ENCODE results near the gene RPRD1A. TPM values are rescaled to one million over a fixed set of nuclear protein-coding genes. Genes with fewer than 3 reads are reported as not detected.

The RPRD1A gene
- total and polyA plus RNA-seq, 2 experiments from 2014 or later, result 24.2 to 39.7 TPM

GRCh38 chr18:36104749-36105148 lies 37.4 kb upstream of the RPRD1A start:
- Histone ChIP-seq H3K9me2 (ENCODE audit: insufficient read depth) (no peaks in the 10 kb centered on the region), H3K4me3 (no peak overlapping the region), H3K9ac (no peak overlapping the region), H3K4me2 (ENCODE audit: unreplicated experiment) (no peak overlapping the region), H3K4me1 (ENCODE audit: insufficient read depth) (no peaks in the 10 kb centered on the region), H4K20me1 (ENCODE audit: insufficient read depth) (no peaks in the 10 kb centered on the region), H3K36me3 (ENCODE audit: low read depth) (peaks cover 5% of the 10 kb centered on the region), H3K79me2 (ENCODE audit: insufficient read depth) (no peaks in the 10 kb centered on the region), H3K27ac (no peak overlapping the region), H3F3A (ENCODE audit: insufficient read depth) (no peaks in the 10 kb centered on the region), H3K27me3 (replicated peaks; ENCODE audit: insufficient read depth) (no peaks in the 10 kb centered on the region), H2AFZ (no peak overlapping the region), H3K9me3 (ENCODE audit: low read depth) (no peaks in the 10 kb centered on the region)
- TF ChIP-seq EZH2 (IDR thresholded peaks at IDR 0.05; ENCODE audit: insufficient read depth, poor library complexity, severe bottlenecking) (no peak), EZH2phosphoT487 (IDR thresholded peaks at IDR 0.05; ENCODE audit: insufficient read depth, low read depth) (no peak)
- in situ Hi-C loops (cut with MboI), result no loop called here
- WGBS, 2 experiments (ENCODE audit: low coverage in 1 of 2, low lambda C conversion rate in 2 of 2, missing lambda C conversion rate in 2 of 2), result 95 to 96% methylated on average over 2 of the region's 2 CpGs
- DNase-seq, result no peak

- H3K4me2 ChIP-seq (ENCODE audit: unreplicated experiment), result no peak overlapping the region
- WGBS, 2 experiments (ENCODE audit: low coverage in 1 of 2, low lambda C conversion rate in 2 of 2, missing lambda C conversion rate in 2 of 2), result 83 to 84% methylated on average over 7 of the region's 7 CpGs
- in situ Hi-C loops (cut with MboI), result no loop called here
- H3K4me3 ChIP-seq, result no peak overlapping the region
- no peaks in the 10 kb centered on the region for H4K20me1 ChIP-seq (ENCODE audit: insufficient read depth)
- H3K9me3 ChIP-seq (ENCODE audit: low read depth), result no peaks in the 10 kb centered on the region
- no peak overlapping the region for H2AFZ ChIP-seq
- H3K79me2 ChIP-seq (ENCODE audit: insufficient read depth), result no peaks in the 10 kb centered on the region
- no peaks in the 10 kb centered on the region for H3K9me2 ChIP-seq (ENCODE audit: insufficient read depth)
- no peak for DNase-seq
- TF ChIP-seq EZH2phosphoT487 (IDR thresholded peaks at IDR 0.05; ENCODE audit: insufficient read depth, low read depth) (no peak), EZH2 (IDR thresholded peaks at IDR 0.05; ENCODE audit: insufficient read depth, poor library complexity, severe bottlenecking) (no peak)
- H3K36me3 ChIP-seq (ENCODE audit: low read depth), result no peaks in the 10 kb centered on the region
- H3K9ac ChIP-seq, result no peak overlapping the region
- no peak overlapping the region for H3K27ac ChIP-seq
- H3F3A ChIP-seq (ENCODE audit: insufficient read depth), result no peaks in the 10 kb centered on the region
- H3K4me1 ChIP-seq (ENCODE audit: insufficient read depth), result no peaks in the 10 kb centered on the region
- H3K27me3 ChIP-seq (replicated peaks; ENCODE audit: insufficient read depth), result no peaks in the 10 kb centered on the region
Measured at GRCh38 chr18:36101943-36102342, 34.6 kb upstream of the RPRD1A start.

GRCh38 chr18:36099311-36099710 lies 32.0 kb upstream of the RPRD1A start:
- DNase-seq, result no peak
- H3K4me3 ChIP-seq, result no peak overlapping the region
- no peaks in the 10 kb centered on the region for H3K27me3 ChIP-seq (replicated peaks; ENCODE audit: insufficient read depth)
- no peaks in the 10 kb centered on the region for H3K9me2 ChIP-seq (ENCODE audit: insufficient read depth)
- no peaks in the 10 kb centered on the region for H3K4me1 ChIP-seq (ENCODE audit: insufficient read depth)
- no peaks in the 10 kb centered on the region for H3K36me3 ChIP-seq (ENCODE audit: low read depth)
- H3F3A ChIP-seq (ENCODE audit: insufficient read depth), result no peaks in the 10 kb centered on the region
- no peak overlapping the region for H2AFZ ChIP-seq
- no peak overlapping the region for H3K27ac ChIP-seq
- no peaks in the 10 kb centered on the region for H3K9me3 ChIP-seq (ENCODE audit: low read depth)
- no peak overlapping the region for H3K4me2 ChIP-seq (ENCODE audit: unreplicated experiment)
- no peaks in the 10 kb centered on the region for H3K79me2 ChIP-seq (ENCODE audit: insufficient read depth)
- in situ Hi-C loops (cut with MboI), result no loop called here
- no peaks in the 10 kb centered on the region for H4K20me1 ChIP-seq (ENCODE audit: insufficient read depth)
- H3K9ac ChIP-seq, result no peak overlapping the region
- no peak for TF ChIP-seq EZH2 (IDR thresholded peaks at IDR 0.05; ENCODE audit: insufficient read depth, poor library complexity, severe bottlenecking)
- no peak for TF ChIP-seq EZH2phosphoT487 (IDR thresholded peaks at IDR 0.05; ENCODE audit: insufficient read depth, low read depth)

- Histone ChIP-seq H3K9ac (no peak overlapping the region), H3K36me3 (ENCODE audit: low read depth) (no peaks in the 10 kb centered on the region), H3K27ac (no peak overlapping the region), H3K79me2 (ENCODE audit: insufficient read depth) (no peaks in the 10 kb centered on the region), H3F3A (ENCODE audit: insufficient read depth) (no peaks in the 10 kb centered on the region), H3K9me3 (ENCODE audit: low read depth) (no peaks in the 10 kb centered on the region), H3K4me1 (ENCODE audit: insufficient read depth) (no peaks in the 10 kb centered on the region), H3K27me3 (replicated peaks; ENCODE audit: insufficient read depth) (no peaks in the 10 kb centered on the region), H3K4me3 (no peak overlapping the region), H3K4me2 (ENCODE audit: unreplicated experiment) (no peak overlapping the region), H3K9me2 (ENCODE audit: insufficient read depth) (no peaks in the 10 kb centered on the region), H4K20me1 (ENCODE audit: insufficient read depth) (no peaks in the 10 kb centered on the region), H2AFZ (no peak overlapping the region)
- in situ Hi-C loops (cut with MboI), result no loop called here
- TF ChIP-seq EZH2phosphoT487 (IDR thresholded peaks at IDR 0.05; ENCODE audit: insufficient read depth, low read depth), result no peak
- no peak for TF ChIP-seq EZH2 (IDR thresholded peaks at IDR 0.05; ENCODE audit: insufficient read depth, poor library complexity, severe bottlenecking)
- no peak for DNase-seq
Measured at GRCh38 chr18:36096955-36097354, 29.6 kb upstream of the RPRD1A start.

- Histone ChIP-seq H3F3A (ENCODE audit: insufficient read depth) (no peaks in the 10 kb centered on the region), H3K9me3 (ENCODE audit: low read depth) (no peaks in the 10 kb centered on the region), H3K9me2 (ENCODE audit: insufficient read depth) (no peaks in the 10 kb centered on the region), H3K4me1 (ENCODE audit: insufficient read depth) (no peaks in the 10 kb centered on the region), H4K20me1 (ENCODE audit: insufficient read depth) (no peaks in the 10 kb centered on the region), H2AFZ (no peak overlapping the region), H3K79me2 (ENCODE audit: insufficient read depth) (no peaks in the 10 kb centered on the region), H3K9ac (no peak overlapping the region), H3K4me3 (no peak overlapping the region), H3K27me3 (replicated peaks; ENCODE audit: insufficient read depth) (no peaks in the 10 kb centered on the region), H3K27ac (no peak overlapping the region), H3K36me3 (ENCODE audit: low read depth) (no peaks in the 10 kb centered on the region), H3K4me2 (ENCODE audit: unreplicated experiment) (no peak overlapping the region)
- TF ChIP-seq EZH2 (IDR thresholded peaks at IDR 0.05; ENCODE audit: insufficient read depth, poor library complexity, severe bottlenecking), result no peak
- in situ Hi-C loops (cut with MboI), result no loop called here
- 0 to 3% methylated on average over 1 of the region's 1 CpG for WGBS, 2 experiments (ENCODE audit: low coverage in 1 of 2, low lambda C conversion rate in 2 of 2, missing lambda C conversion rate in 2 of 2)
- peak; percentile 81 for DNase-seq
Measured at GRCh38 chr18:36095936-36096519, 28.7 kb upstream of the RPRD1A start.
